BJ (cell line): ENCODE measurements around the gene FCSK. TPM values are rescaled to one million over a fixed set of nuclear protein-coding genes. Genes with fewer than 3 reads are reported as not detected.

ENCODE experiments used
- CTCF ChIA-PET: fragments of 350-600 bp; formaldehyde crosslinking; extraction: SDS; loops from one replicate; lab custom pipeline; 2021; ENCODE audit warnings: antibody characterized with exemption, inconsistent platforms; lab: Yijun Ruan, JAX
- POLR2A ChIA-PET: fragments of 300-600 bp; sonication (Branson Sonifier 250); formaldehyde crosslinking; extraction: SDS; loops from one replicate; lab custom pipeline; 2021; ENCODE audit warnings: antibody characterized with exemption; lab: Charles Lee
- DNase-seq: peaks from one replicate; pipeline ENCODE4 v3.0.0-alpha.2; 2011; ENCODE audit warnings: low read depth
- H3K27me3 ChIP-seq: 2 replicates; pipeline ENCODE4 v1.6.0; 2011; ENCODE audit warnings: low read length; ENCODE audit not compliant: control insufficient read depth, insufficient read depth
- H3K36me3 ChIP-seq: 2 replicates; pipeline ENCODE4 v1.5.1; 2011; ENCODE audit warnings: low read length; ENCODE audit not compliant: control insufficient read depth, insufficient read depth
- H3K4me3 ChIP-seq: 2 replicates; pipeline ENCODE4 v1.5.1; 2011; ENCODE audit warnings: low read depth, mild to moderate bottlenecking, control low read depth, low read length
- CTCF ChIP-seq: IDR thresholded peaks from 2 replicates; pipeline ENCODE4 v1.5.1; 2011; ENCODE audit warnings: low read depth, mild to moderate bottlenecking, control low read depth, inconsistent platforms, low read length, moderate library complexity; ENCODE audit not compliant: insufficient read depth
- polyA plus RNA-seq: library from polyadenylated mRNA; depleted of rRNA; stranded (reverse); fragments of >200 nt; gene quantifications from 2 replicates; pipeline ENCODE4 v1.2.3, GENCODE V29; 2011

Gene FCSK
- polyA plus RNA-seq, 1 experiment, result 9.0 TPM

- CTCF ChIA-PET, result interaction anchor here (0.6 to 1.4 kb wide), 2 partner anchors 17 to 122 kb away, joined by 3 read pairs; no protein-coding TSS in a partner anchor
- no peak overlapping the region for H3K4me3 ChIP-seq
- DNase-seq, result no peak
- POLR2A ChIA-PET, result no interaction called here
- peaks cover 5% of the 10 kb centered on the region for H3K36me3 ChIP-seq
- H3K27me3 ChIP-seq, result no peaks in the 10 kb centered on the region
- TF ChIP-seq CTCF, result no peak
Measured at GRCh38 chr16:70472786-70473433, 18.5 kb downstream of the FCSK start.

GRCh38 chr16:70473446-70474319 lies 19.3 kb downstream of the FCSK start:
- Histone ChIP-seq H3K36me3 (peaks cover 9% of the 10 kb centered on the region), H3K4me3 (no peak overlapping the region), H3K27me3 (no peaks in the 10 kb centered on the region)
- ChIA-PET POLR2A (no interaction called here), CTCF (interaction anchor here (1.4 kb wide), 1 partner anchor 17 kb away, joined by 3 read pairs; no protein-coding TSS in a partner anchor)
- no peak for DNase-seq
- no peak for TF ChIP-seq CTCF

GRCh38 chr16:70474320-70475053 lies 20.1 kb downstream of the FCSK start:
- CTCF ChIA-PET, result interaction anchor here (0.6 kb wide), 1 partner anchor 9 kb away, joined by 3 read pairs; no protein-coding TSS in a partner anchor
- no peak overlapping the region for H3K4me3 ChIP-seq
- no peak for TF ChIP-seq CTCF

GRCh38 chr16:70475054-70475871 lies 20.9 kb downstream of the FCSK start:
- ChIA-PET POLR2A (no interaction called here), CTCF (interaction anchor here (0.6 kb wide), 1 partner anchor 8 kb away, joined by 3 read pairs; no protein-coding TSS in a partner anchor)
- Histone ChIP-seq H3K27me3 (no peaks in the 10 kb centered on the region), H3K4me3 (no peak overlapping the region), H3K36me3 (peaks cover 17% of the 10 kb centered on the region)
- no peak for TF ChIP-seq CTCF
- no peak for DNase-seq

More at GRCh38 chr16:70474320-70475053, 20.1 kb downstream of the FCSK start:
- POLR2A ChIA-PET, result no interaction called here
- Histone ChIP-seq H3K27me3 (no peaks in the 10 kb centered on the region), H3K36me3 (peaks cover 10% of the 10 kb centered on the region)
- DNase-seq, result no peak
